Activated naive CD4-positive, alpha-beta T cell treated with anti-CD3 and anti-CD28 coated beads, Interleukin-2, amount 10 ng/mL, durations not matched to agents 7 days and 5 days (primary cell): ENCODE data around the gene FBXO28.

Experiments
- CTCF ChIA-PET: fragments of 350-600 bp; sonication (Branson Sonifier 250); formaldehyde crosslinking; loops from one replicate; lab custom pipeline; 2021; ENCODE audit warnings: antibody characterized with exemption; lab: Charles Lee
- DNase-seq: peaks from one replicate; pipeline ENCODE4 v3.0.0-alpha.2; 2020
- H3K27ac Mint-ChIP-seq: one replicate; pipeline ENCODE4 v1.8.0; 2021; ENCODE audit warnings: mild to moderate bottlenecking, moderate library complexity, mixed read lengths
- H3K27me3 Mint-ChIP-seq: one replicate; pipeline ENCODE4 v1.8.0; 2021; ENCODE audit warnings: mild to moderate bottlenecking, mixed read lengths
- H3K36me3 Mint-ChIP-seq: one replicate; pipeline ENCODE4 v1.8.0; 2021; ENCODE audit warnings: mixed read lengths
- H3K4me1 Mint-ChIP-seq: one replicate; pipeline ENCODE4 v1.8.0; 2021; ENCODE audit warnings: mixed read lengths
- H3K4me3 Mint-ChIP-seq: one replicate; pipeline ENCODE4 v1.8.0; 2021; ENCODE audit warnings: mild to moderate bottlenecking, moderate library complexity, mixed read lengths
- H3K9me3 Mint-ChIP-seq: one replicate; pipeline ENCODE4 v1.8.0; 2021; ENCODE audit warnings: mixed read lengths

The FBXO28 gene

DNA sequence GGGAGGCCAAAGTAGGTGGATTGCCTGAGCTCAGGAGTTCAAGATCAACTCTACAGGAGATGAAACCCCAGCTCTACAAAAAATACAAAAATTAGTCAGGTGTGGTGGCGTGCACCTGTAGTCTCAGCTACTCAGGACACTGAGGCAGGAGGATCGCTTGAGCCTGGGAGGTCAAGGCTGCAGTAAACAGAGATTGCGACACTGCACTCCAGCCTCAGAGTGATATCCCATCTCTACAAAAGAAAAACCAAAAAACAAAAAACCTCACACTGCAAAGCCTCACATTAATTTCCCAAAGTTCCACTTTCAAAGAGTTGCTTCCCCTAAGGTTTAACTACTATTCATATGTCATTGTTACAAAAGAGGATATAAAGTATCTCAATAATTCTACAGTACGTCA, 29.0 kb upstream of the FBXO28 start:
- Mint-ChIP-seq H3K27me3 (peaks cover 29% of the 10 kb centered on the region), H3K27ac (no peak overlapping the region), H3K36me3 (no peaks in the 10 kb centered on the region), H3K9me3 (no peaks in the 10 kb centered on the region), H3K4me3 (no peak overlapping the region), H3K4me1 (no peaks in the 10 kb centered on the region)
- DNase-seq = no peak
- CTCF ChIA-PET = no interaction called here

DNA sequence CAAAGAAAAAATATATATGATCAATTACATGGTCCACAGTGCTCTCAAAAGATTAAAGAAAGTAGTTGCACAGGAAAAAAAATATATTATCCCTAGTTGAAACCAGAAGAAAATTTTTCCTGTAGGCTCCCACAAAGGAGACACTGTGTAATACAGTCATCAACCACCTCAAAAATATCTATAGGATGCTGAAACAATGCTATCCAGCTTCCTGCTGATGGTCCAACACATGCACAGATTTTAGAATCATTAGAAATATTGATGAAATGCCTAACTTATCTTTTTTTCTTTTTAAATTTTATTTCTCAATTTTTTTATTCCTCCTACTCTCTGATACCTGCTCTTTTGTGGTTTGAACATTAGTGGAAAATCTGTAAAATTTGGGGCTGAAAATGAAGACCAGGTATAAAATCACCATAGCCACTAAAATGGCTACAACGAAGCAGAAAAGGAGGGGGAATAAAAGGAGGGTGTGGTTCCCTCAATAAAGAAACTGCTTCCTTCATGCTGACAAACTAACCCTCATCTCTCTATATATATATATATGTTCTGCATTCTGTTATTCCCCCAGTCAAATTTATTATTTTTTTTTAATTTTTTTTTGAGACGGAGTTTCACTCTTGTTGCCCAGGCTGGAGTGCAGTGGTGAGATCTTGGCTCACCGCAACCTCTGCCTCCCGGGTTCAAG, 28.3 kb upstream of the FBXO28 start:
- H3K9me3 Mint-ChIP-seq = no peaks in the 10 kb centered on the region
- DNase-seq = no peak
- no peaks in the 10 kb centered on the region for H3K4me1 Mint-ChIP-seq
- H3K27ac Mint-ChIP-seq = no peak overlapping the region
- peaks cover 34% of the 10 kb centered on the region for H3K27me3 Mint-ChIP-seq
- no peaks in the 10 kb centered on the region for H3K36me3 Mint-ChIP-seq
- H3K4me3 Mint-ChIP-seq = no peak overlapping the region
- CTCF ChIA-PET = no interaction called here

DNA sequence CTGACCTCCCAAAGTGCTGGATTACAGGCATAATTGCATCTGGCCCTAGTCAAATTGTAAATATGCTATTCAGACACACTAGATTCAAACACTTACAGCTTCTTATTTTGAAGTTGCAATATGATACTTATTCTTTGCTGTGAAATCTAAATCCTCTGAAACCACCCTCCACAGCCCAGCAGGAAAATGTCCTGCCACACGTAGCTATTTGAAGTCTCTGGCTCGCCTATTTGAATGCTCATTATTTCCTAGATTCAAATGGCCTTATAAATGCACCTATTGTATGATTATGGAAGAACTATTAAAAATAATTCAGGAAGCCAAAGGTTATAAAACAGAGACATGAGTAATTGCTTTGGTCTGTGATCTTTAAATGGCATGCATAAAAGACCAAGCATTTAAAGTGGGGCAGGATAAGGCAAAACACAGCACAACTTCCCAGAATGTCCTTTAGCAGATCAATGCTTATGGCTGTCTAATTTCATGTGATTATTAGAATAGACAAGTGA, 26.6 kb upstream of the FBXO28 start:
- H3K4me1 Mint-ChIP-seq = no peaks in the 10 kb centered on the region
- H3K9me3 Mint-ChIP-seq = no peaks in the 10 kb centered on the region
- H3K36me3 Mint-ChIP-seq = no peaks in the 10 kb centered on the region
- peaks cover 34% of the 10 kb centered on the region for H3K27me3 Mint-ChIP-seq
- no peak overlapping the region for H3K4me3 Mint-ChIP-seq
- no peak for DNase-seq
- H3K27ac Mint-ChIP-seq = no peak overlapping the region
- CTCF ChIA-PET = interaction anchor here (0.8 kb wide), 1 partner anchor 20 kb away, joined by 3 read pairs; no protein-coding TSS in a partner anchor

DNA sequence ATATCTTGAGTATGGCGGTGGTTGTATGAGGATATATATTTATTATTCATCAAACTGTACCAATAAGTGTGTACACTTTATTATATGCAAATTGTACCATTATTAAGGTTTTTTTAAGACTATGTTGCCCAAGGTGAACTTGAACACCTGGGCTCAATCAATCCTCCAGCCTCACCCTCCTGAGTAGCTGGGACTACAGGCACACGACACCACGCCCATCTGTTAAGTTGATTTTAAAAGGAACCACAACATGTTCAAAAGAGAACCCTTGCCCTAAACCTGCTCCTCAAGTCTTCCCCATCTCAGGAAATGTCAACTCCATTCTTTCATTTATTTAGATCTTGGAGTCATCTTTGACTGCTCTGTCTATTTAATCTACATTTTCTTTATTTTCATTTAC, 24.3 kb upstream of the FBXO28 start:
- Mint-ChIP-seq H3K36me3 (no peaks in the 10 kb centered on the region), H3K9me3 (no peaks in the 10 kb centered on the region), H3K27ac (no peak overlapping the region), H3K27me3 (peaks cover 30% of the 10 kb centered on the region), H3K4me1 (no peaks in the 10 kb centered on the region), H3K4me3 (no peak overlapping the region)
- CTCF ChIA-PET = no interaction called here
- no peak for DNase-seq

DNA sequence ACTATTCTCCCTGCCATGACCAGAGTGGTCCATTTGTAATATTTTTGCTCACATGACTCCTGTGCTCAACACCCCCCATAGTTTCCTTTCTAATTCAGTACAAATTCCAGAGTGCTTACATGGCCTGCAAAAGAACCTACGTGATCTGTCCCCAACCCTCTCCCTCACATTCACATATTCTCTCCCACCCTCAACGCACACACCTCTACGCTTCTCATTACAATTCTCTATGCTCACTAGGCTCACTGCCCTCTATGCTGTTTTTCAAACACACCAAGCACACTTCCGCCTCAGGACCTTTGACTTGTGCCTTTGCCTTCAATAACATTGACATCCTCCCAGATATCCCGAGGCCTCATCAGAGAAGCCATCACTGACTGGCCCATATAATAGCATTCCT, 23.8 kb upstream of the FBXO28 start:
- peaks cover 30% of the 10 kb centered on the region for H3K27me3 Mint-ChIP-seq
- H3K27ac Mint-ChIP-seq = no peak overlapping the region
- no peaks in the 10 kb centered on the region for H3K9me3 Mint-ChIP-seq
- no peak for DNase-seq
- H3K4me3 Mint-ChIP-seq = no peak overlapping the region
- H3K36me3 Mint-ChIP-seq = no peaks in the 10 kb centered on the region
- no peaks in the 10 kb centered on the region for H3K4me1 Mint-ChIP-seq
- CTCF ChIA-PET = no interaction called here

DNA sequence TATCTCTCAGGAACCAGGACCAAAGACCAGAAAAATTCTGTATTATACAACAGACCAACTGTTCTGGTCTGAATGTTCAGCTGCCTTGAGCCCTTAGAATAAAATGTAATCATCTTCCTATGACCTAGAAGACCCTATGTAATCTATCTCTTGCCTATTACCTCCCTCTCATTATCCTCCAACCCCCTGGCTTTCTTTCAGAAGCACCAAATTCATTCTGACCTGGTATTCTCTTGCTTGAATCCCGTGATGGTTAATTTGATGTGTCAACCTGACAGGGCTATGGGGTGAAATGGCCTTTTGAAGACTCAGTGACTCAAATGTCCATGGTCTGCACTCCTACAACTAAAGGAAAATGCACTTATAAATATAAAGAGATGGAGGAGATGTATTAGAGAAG, 21.8 kb upstream of the FBXO28 start:
- no peaks in the 10 kb centered on the region for H3K36me3 Mint-ChIP-seq
- CTCF ChIA-PET = no interaction called here
- H3K27ac Mint-ChIP-seq = no peak overlapping the region
- H3K4me1 Mint-ChIP-seq = no peaks in the 10 kb centered on the region
- H3K27me3 Mint-ChIP-seq = peaks cover 33% of the 10 kb centered on the region
- H3K4me3 Mint-ChIP-seq = no peak overlapping the region
- no peaks in the 10 kb centered on the region for H3K9me3 Mint-ChIP-seq
- no peak for DNase-seq

DNA sequence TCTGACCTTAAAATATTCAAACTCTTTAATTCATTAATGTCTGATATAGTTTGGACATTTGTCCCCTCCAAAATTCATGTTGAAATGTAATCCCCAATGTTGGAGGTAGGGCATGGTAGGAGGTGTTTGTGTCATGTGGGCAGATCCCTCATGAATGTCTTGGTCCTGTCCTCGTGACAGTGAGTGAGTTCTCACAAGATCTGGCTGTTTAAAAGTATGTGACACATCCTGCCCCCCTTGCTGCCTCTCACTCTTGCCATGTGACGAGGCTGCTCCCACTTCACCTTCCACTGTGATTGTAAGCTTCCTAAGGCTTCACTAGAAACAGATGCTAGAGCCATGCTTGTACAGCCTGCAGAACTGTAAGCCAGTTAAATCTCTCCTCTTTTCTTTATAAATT, 21.3 kb upstream of the FBXO28 start:
- DNase-seq = no peak
- CTCF ChIA-PET = no interaction called here
- H3K4me1 Mint-ChIP-seq = no peaks in the 10 kb centered on the region
- H3K27ac Mint-ChIP-seq = no peak overlapping the region
- H3K36me3 Mint-ChIP-seq = no peaks in the 10 kb centered on the region
- peaks cover 37% of the 10 kb centered on the region for H3K27me3 Mint-ChIP-seq
- H3K4me3 Mint-ChIP-seq = no peak overlapping the region
- no peaks in the 10 kb centered on the region for H3K9me3 Mint-ChIP-seq

DNA sequence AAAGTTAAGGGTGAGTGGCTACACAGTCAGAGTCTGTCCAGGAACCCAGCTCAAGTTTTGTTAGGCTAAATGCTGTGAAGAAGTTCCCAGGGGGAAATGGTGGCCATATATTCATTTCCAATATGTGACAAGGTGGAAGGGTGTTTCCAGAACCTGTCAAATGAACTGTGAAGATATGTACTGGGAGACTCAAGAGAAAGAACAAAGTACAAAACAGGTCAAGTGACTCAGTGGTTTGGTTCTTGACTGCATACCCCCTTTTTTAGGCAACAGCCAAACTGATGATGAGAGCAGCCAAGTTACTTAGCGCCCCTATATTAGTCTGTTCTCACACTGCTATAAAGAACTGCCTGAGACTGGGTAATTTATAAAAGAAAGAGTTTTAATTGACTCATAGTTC, 18.6 kb upstream of the FBXO28 start:
- no peaks in the 10 kb centered on the region for H3K9me3 Mint-ChIP-seq
- DNase-seq = no peak
- no peak overlapping the region for H3K27ac Mint-ChIP-seq
- H3K27me3 Mint-ChIP-seq = peaks cover 18% of the 10 kb centered on the region
- no peaks in the 10 kb centered on the region for H3K4me1 Mint-ChIP-seq
- no peak overlapping the region for H3K4me3 Mint-ChIP-seq
- no peaks in the 10 kb centered on the region for H3K36me3 Mint-ChIP-seq
- CTCF ChIA-PET = no interaction called here

DNA sequence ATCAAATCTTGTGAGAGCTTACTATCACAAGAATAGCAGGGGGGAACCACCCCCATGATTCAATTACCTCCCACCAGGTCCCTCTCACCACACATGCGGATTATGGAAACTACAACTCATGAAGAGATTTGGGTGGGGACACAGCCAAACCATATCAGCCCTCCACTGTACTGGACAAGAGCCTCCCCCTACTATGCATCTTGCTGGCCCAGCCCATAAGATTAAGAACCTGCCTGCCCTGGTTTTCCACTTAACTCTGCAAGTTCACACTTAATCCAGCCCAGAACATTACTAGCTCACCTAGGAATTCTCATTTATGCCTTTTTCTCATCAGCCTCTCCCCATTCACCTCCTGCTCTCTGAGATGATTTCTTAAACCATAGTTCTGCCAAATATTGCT, 18.0 kb upstream of the FBXO28 start:
- no peaks in the 10 kb centered on the region for H3K9me3 Mint-ChIP-seq
- H3K27me3 Mint-ChIP-seq = peaks cover 18% of the 10 kb centered on the region
- CTCF ChIA-PET = no interaction called here
- no peak overlapping the region for H3K27ac Mint-ChIP-seq
- DNase-seq = no peak
- H3K36me3 Mint-ChIP-seq = no peaks in the 10 kb centered on the region
- H3K4me3 Mint-ChIP-seq = no peak overlapping the region
- no peaks in the 10 kb centered on the region for H3K4me1 Mint-ChIP-seq

DNA sequence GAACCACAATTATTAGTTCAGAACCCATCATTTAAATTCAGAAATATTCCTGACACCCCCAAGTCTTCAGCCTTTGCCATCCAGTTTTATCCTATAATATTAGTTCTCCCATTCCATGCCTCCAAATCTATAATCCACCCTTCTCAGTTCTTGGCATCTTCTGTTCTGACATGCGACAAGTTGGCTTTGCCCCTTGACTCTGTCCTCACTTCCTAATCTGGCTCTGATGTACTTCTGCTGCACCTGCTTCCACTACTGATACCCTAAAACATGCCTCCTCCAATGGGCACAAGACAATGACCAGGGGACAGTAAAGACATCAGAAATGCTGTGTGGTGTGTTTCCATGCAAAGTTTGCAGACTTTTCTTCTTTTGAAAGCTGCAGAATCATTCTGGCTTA, 17.1 kb upstream of the FBXO28 start:
- no peaks in the 10 kb centered on the region for H3K4me1 Mint-ChIP-seq
- no peaks in the 10 kb centered on the region for H3K36me3 Mint-ChIP-seq
- CTCF ChIA-PET = no interaction called here

DNA sequence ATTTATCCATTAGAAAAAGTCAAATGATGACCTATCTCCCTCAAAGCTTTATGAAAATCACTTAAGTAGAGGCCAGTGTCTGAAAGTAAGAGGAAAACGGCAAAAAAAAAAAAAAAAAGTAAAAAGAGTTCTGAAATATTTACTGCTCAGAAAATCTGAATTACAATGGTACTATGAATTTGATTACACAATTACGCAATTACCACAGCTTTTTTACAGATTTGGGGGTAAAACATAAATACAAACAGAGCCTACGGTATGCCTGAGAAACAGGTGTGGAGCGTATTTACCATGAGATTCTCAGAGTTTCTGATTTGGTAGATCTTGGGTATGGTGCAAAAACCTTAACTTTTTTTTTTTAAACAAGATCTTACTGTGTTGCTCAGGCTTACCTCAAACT, 15.9 kb upstream of the FBXO28 start:
- H3K4me3 Mint-ChIP-seq = no peak overlapping the region
- H3K4me1 Mint-ChIP-seq = no peaks in the 10 kb centered on the region
- H3K27ac Mint-ChIP-seq = no peak overlapping the region
- no peak for DNase-seq
- H3K36me3 Mint-ChIP-seq = no peaks in the 10 kb centered on the region
- peaks cover 23% of the 10 kb centered on the region for H3K27me3 Mint-ChIP-seq
- CTCF ChIA-PET = interaction anchor here (0.7 to 1.5 kb wide), 2 partner anchors 9 to 546 kb away, joined by 4 to 5 read pairs; no protein-coding TSS in a partner anchor
- no peaks in the 10 kb centered on the region for H3K9me3 Mint-ChIP-seq

More for the DNA sequence above, 17.1 kb upstream of the FBXO28 start:
- Mint-ChIP-seq H3K9me3 (no peaks in the 10 kb centered on the region), H3K27me3 (peaks cover 18% of the 10 kb centered on the region), H3K27ac (no peak overlapping the region), H3K4me3 (no peak overlapping the region)
- no peak for DNase-seq

DNA sequence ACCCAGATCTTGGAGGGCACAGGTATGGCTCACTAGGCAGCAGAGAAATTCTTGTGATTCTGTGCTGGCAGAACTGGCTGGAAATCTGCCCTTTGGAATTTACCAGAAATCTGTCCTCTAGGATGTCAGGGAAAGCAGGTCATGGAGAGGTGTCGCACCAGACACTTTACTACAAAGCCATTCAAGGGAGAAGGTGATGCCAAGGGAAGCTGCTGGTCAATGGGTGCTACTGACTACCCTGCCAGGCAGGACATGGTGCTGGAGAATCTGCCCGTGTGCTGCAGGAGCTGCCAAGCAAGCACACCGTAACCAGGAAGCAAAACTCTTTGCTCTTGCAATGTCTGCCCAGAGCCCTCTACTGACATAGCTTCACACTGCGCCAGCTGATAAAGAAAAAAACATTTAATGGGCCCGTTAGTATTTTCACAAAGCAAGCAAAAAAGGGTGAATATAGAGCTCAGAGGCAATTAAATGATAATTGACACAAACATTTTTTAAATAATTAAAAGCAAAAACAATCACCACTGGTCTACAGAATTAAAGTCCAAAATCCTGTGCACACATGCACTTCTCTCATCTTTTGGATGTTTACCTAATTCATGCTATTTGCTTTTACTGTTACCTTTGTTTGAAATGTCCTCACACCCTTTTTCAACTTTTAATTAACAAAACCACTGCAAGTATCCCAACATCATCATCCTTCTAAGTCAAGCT, 7.2 kb upstream of the FBXO28 start:
- CTCF ChIA-PET = interaction anchor here (0.6 to 1.8 kb wide), 8 partner anchors 8 to 660 kb away, joined by 3 to 9 read pairs (median 4); no protein-coding TSS in a partner anchor
- Mint-ChIP-seq H3K27me3 (peaks cover 40% of the 10 kb centered on the region), H3K9me3 (peaks cover 2% of the 10 kb centered on the region), H3K27ac (no peak overlapping the region), H3K36me3 (no peaks in the 10 kb centered on the region), H3K4me3 (no peak overlapping the region), H3K4me1 (peaks cover 8% of the 10 kb centered on the region)
- peak; percentile 43 for DNase-seq

DNA sequence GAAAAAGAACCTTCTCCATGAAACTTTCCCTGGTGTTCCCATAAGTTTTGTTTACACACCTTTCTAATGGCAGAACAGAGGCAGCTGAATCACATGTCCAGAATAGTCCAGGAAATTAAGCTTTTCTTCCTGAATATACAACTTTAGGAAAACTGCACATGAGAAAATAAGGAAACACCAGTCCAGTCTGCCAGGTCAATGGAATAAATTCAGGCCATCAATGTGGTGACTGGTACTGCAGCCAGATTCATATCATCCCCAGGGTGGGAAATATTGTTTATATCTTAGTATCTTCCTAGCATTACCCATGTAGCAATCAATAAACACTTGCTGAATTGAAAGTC, 6.7 kb upstream of the FBXO28 start:
- Mint-ChIP-seq H3K36me3 (no peaks in the 10 kb centered on the region), H3K27ac (no peak overlapping the region), H3K27me3 (peaks cover 41% of the 10 kb centered on the region), H3K4me1 (peaks cover 8% of the 10 kb centered on the region), H3K9me3 (peaks cover 2% of the 10 kb centered on the region), H3K4me3 (no peak overlapping the region)
- CTCF ChIA-PET = interaction anchor here (0.9 to 1.8 kb wide), 7 partner anchors 9 to 409 kb away, joined by 3 to 9 read pairs (median 4); no protein-coding TSS in a partner anchor
- DNase-seq = no peak

DNA sequence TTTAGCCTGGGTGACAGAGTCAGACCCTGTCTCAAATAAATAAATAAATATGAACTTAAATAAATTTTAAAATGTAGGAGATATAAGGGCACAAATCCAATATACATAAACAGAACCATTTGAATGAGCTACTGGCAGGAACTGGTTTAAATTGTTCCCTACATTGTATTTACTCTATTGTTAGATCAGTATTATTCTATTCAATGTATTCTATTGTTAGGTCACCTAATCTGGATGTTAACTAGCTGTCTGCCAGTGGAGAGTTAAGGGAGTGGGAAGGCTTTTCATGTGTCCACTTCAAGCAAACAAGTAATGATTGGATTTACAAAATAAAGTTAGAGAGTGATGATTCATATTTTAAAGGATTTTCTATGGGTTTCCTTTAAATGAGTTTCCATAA, 4.9 kb upstream of the FBXO28 start:
- H3K4me3 Mint-ChIP-seq = no peak overlapping the region
- H3K27me3 Mint-ChIP-seq = peaks cover 39% of the 10 kb centered on the region
- CTCF ChIA-PET = interaction anchor here (1.1 kb wide), 1 partner anchor 413 kb away, joined by 3 read pairs; no protein-coding TSS in a partner anchor
- H3K4me1 Mint-ChIP-seq = peaks cover 15% of the 10 kb centered on the region
- H3K9me3 Mint-ChIP-seq = peaks cover 2% of the 10 kb centered on the region
- no peak for DNase-seq
- H3K36me3 Mint-ChIP-seq = no peaks in the 10 kb centered on the region
- no peak overlapping the region for H3K27ac Mint-ChIP-seq

DNA sequence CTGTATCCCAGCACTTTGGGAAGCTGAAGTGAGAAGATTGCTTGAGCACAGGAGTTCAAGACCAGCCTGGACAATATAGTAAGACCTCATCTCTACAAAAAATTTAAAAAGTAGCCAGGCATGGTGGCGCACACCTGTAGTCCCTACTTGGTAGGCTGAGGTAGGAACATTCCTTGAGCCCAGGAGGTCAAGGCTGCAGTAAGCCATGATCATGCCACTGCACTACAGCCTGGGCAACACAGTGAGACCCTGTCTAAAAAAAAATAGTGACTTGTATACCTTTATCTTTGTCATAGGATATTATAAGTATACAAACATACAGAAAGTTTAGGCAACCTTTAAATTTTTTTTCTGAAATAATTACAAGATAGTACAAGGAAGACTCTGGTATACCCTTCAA, 3.9 kb upstream of the FBXO28 start:
- CTCF ChIA-PET = no interaction called here
- no peak overlapping the region for H3K27ac Mint-ChIP-seq
- no peak for DNase-seq
- no peak overlapping the region for H3K4me3 Mint-ChIP-seq
- peaks cover 38% of the 10 kb centered on the region for H3K27me3 Mint-ChIP-seq
- peaks cover 2% of the 10 kb centered on the region for H3K9me3 Mint-ChIP-seq
- peaks cover 19% of the 10 kb centered on the region for H3K4me1 Mint-ChIP-seq
- H3K36me3 Mint-ChIP-seq = no peaks in the 10 kb centered on the region
